Spleen (tissue), 7 donors: Measurements from ENCODE around the gene NLRP7.

ENCODE experiments used
- CTCF ChIP-seq, 11 experiments: fragments of 200-600 bp in 7 of 11; fragments of 450-650 bp in 4 of 11; sonication (generic) in 4 of 11; IDR thresholded peaks in 8 of 11; conservative IDR thresholded peaks in 3 of 11; 1 replicate in 7 of 11; 2 replicates in 4 of 11; pipeline versions ENCODE4 v1.4.0 to v1.8.0; 2016 to 2021; ENCODE audit warnings: antibody characterized with exemption in 11 of 11, inconsistent platforms in 4 of 11, mild to moderate bottlenecking in 1 of 11
- POLR2A ChIP-seq, 3 donors: fragments of 450-650 bp; IDR thresholded peaks; one replicate each; pipeline ENCODE4 v1.5.1; 2017; ENCODE audit warnings: antibody characterized with exemption in 3 of 3, mild to moderate bottlenecking in 1 of 3
- donor health status: DM: no; HTN: no; CAD: no; lungs with moderate emphysema.
- donor health status: DM: no; HTN: no; CAD: no.
- donor health status: DM: no; HTN: no; CAD: no.

GRCh38 chr19:54952591-54953344, 5.4 kb upstream of the NLRP7 start:
- TF ChIP-seq CTCF (IDR thresholded peaks at IDR 0.05 in 8 of 11, conservative IDR thresholded peaks at IDR 0.05 in 3 of 11) (no peak), POLR2A (IDR thresholded peaks at IDR 0.05) (no peak)
